Smooth muscle cell (in vitro differentiated cells): ENCODE results near the gene CAMK2G. TPM values are rescaled to one million over a fixed set of nuclear protein-coding genes. Genes with fewer than 3 reads are reported as not detected.
A peak's percentile ranks its signal among the peaks of the same experiment; 100 is the strongest.

Source experiments
- DNase-seq: peaks from one replicate; lab custom pipeline; 2025; ENCODE audit not compliant: unreplicated experiment; lab: John Stamatoyannopoulos, UW
- H2AFZ ChIP-seq: fragments of 200-600 bp; sonication (generic); 2 replicates; pipeline ENCODE4 v1.6.0; 2016; ENCODE audit warnings: antibody characterized with exemption, low read depth, mild to moderate bottlenecking
- H3F3A ChIP-seq: fragments of 200-600 bp; sonication (generic); 2 replicates; pipeline ENCODE4 v1.6.0; 2017; ENCODE audit warnings: antibody characterized with exemption, low read depth
- H3K27ac ChIP-seq: fragments of 200-600 bp; sonication (generic); 2 replicates; pipeline ENCODE4 v1.5.1; 2016; ENCODE audit warnings: low read depth, mild to moderate bottlenecking
- H3K27me3 ChIP-seq: fragments of 200-600 bp; sonication (generic); 2 replicates; pipeline ENCODE4 v1.6.1; 2016; ENCODE audit warnings: low read depth, mild to moderate bottlenecking
- H3K36me3 ChIP-seq: fragments of 200-600 bp; sonication (generic); 2 replicates; pipeline ENCODE4 v1.5.1; 2016; ENCODE audit warnings: low read depth
- H3K4me1 ChIP-seq: fragments of 200-600 bp; sonication (generic); 2 replicates; pipeline ENCODE4 v1.5.1; 2016; ENCODE audit warnings: low read depth
- H3K4me2 ChIP-seq: fragments of 200-600 bp; sonication (generic); 2 replicates; pipeline ENCODE4 v1.6.0; 2016; ENCODE audit warnings: mild to moderate bottlenecking
- H3K4me3 ChIP-seq: fragments of 200-600 bp; sonication (generic); 2 replicates; pipeline ENCODE4 v1.5.1; 2016; ENCODE audit warnings: mild to moderate bottlenecking
- H3K79me2 ChIP-seq: fragments of 200-600 bp; sonication (generic); 2 replicates; pipeline ENCODE4 v1.6.0; 2016; ENCODE audit warnings: low read depth, mild to moderate bottlenecking
- H3K9ac ChIP-seq: fragments of 200-600 bp; sonication (generic); 2 replicates; pipeline ENCODE4 v1.6.0; 2016; ENCODE audit warnings: low read depth
- H3K9me3 ChIP-seq: fragments of 200-600 bp; sonication (generic); replicated peaks from 2 replicates; pipeline ENCODE4 v1.5.1; 2016; ENCODE audit warnings: low read depth
- H4K20me1 ChIP-seq: fragments of 200-600 bp; sonication (generic); 2 replicates; pipeline ENCODE4 v1.6.0; 2016; ENCODE audit warnings: low read depth
- WGBS: methylation state at CpG from one replicate; pipeline ENCODE4 v1.1.7; 2016; ENCODE audit warnings: low lambda C conversion rate; 5-methylcytosine and 5-hydroxymethylcytosine counted together
- polyA plus RNA-seq: library from polyadenylated mRNA; unstranded; fragments of >200 nt; fragmentation: Nextera tagmentation; extraction: Ambion mirVana; gene quantifications from 2 replicates; pipeline ENCODE4 v1.2.1, GENCODE V29; 2016
- total RNA-seq: library from RNA; depleted of rRNA; stranded (reverse); fragments of >200 nt; gene quantifications from 2 replicates; pipeline ENCODE4 v1.2.3, GENCODE V29; 2014
- TF ChIP-seq, protein P1 (sequence below): fragments of 200-600 bp; sonication (generic); IDR thresholded peaks from 2 replicates; pipeline ENCODE4 v1.5.1; 2017; ENCODE audit warnings: borderline replicate concordance, mild to moderate bottlenecking, antibody characterized with exemption; ENCODE audit not compliant: insufficient read depth, poor library complexity, severe bottlenecking

The CAMK2G gene
- total and polyA plus RNA-seq, 2 experiments from 2014 or later = 2.2 to 10.8 TPM

GRCh38 chr10:73780301-73780700, 94.1 kb downstream of the CAMK2G start:
- H3K4me1 ChIP-seq = peaks cover 25% of the 10 kb centered on the region
- no peak overlapping the region for H3K9ac ChIP-seq
- H3K36me3 ChIP-seq = no peaks in the 10 kb centered on the region
- no peak overlapping the region for H2AFZ ChIP-seq
- TF ChIP-seq, protein P1, sequence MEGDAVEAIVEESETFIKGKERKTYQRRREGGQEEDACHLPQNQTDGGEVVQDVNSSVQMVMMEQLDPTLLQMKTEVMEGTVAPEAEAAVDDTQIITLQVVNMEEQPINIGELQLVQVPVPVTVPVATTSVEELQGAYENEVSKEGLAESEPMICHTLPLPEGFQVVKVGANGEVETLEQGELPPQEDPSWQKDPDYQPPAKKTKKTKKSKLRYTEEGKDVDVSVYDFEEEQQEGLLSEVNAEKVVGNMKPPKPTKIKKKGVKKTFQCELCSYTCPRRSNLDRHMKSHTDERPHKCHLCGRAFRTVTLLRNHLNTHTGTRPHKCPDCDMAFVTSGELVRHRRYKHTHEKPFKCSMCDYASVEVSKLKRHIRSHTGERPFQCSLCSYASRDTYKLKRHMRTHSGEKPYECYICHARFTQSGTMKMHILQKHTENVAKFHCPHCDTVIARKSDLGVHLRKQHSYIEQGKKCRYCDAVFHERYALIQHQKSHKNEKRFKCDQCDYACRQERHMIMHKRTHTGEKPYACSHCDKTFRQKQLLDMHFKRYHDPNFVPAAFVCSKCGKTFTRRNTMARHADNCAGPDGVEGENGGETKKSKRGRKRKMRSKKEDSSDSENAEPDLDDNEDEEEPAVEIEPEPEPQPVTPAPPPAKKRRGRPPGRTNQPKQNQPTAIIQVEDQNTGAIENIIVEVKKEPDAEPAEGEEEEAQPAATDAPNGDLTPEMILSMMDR = no peak
- no peaks in the 10 kb centered on the region for H3K9me3 ChIP-seq
- peak overlapping the region; percentile 12 for H3K27ac ChIP-seq
- peaks cover 40% of the 10 kb centered on the region for H4K20me1 ChIP-seq
- H3F3A ChIP-seq = peaks cover 30% of the 10 kb centered on the region
- H3K79me2 ChIP-seq = peaks cover 88% of the 10 kb centered on the region
- no peak for DNase-seq
- H3K4me3 ChIP-seq = no peak overlapping the region
- H3K4me2 ChIP-seq = peak overlapping the region; percentile 94
- 88% methylated on average over 5 of the region's 5 CpGs for WGBS
- H3K27me3 ChIP-seq = no peaks in the 10 kb centered on the region

DNA sequence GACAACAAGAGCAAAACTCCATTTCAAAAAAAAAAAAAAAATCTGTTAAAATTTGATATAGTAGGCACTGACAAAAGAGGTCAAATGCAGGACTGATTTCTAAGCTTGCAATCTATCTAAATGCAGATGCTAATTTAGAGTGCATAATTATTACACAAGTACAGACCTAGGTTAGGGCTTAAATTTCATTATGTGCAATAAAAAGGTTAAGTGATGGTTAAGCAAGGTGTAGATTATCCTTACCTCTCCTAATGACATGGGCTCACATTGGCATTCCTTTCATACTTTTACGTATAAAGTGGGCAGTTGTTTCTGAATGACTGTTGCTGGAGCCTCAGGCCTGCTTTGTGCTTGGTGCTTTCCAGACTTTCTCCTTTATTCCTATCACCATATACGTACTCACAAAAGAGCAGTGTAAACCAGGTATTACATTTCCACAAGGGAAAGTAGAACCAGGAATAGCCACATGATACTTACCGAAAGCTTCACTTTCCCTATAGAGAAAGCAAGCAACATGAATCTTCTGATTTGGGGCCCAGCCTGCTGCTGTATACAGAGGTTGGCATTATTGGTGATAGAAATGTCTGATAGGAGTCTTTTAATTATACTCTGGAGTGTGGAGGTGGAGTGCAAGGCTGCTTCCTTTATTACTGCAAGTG, 94.7 kb downstream of the CAMK2G start:
- H3K4me2 ChIP-seq = no peak overlapping the region
- peaks cover 33% of the 10 kb centered on the region for H3F3A ChIP-seq
- peaks cover 92% of the 10 kb centered on the region for H3K79me2 ChIP-seq
- H4K20me1 ChIP-seq = peaks cover 47% of the 10 kb centered on the region
- H2AFZ ChIP-seq = no peak overlapping the region
- 87% methylated on average over 3 of the region's 3 CpGs for WGBS
- H3K9ac ChIP-seq = no peak overlapping the region
- H3K9me3 ChIP-seq = no peaks in the 10 kb centered on the region
- no peaks in the 10 kb centered on the region for H3K27me3 ChIP-seq
- H3K4me1 ChIP-seq = peaks cover 31% of the 10 kb centered on the region
- no peak overlapping the region for H3K4me3 ChIP-seq
- H3K27ac ChIP-seq = peak overlapping the region; percentile 12
- TF ChIP-seq, protein P1 = no peak
- H3K36me3 ChIP-seq = no peaks in the 10 kb centered on the region
- DNase-seq = no peak

DNA sequence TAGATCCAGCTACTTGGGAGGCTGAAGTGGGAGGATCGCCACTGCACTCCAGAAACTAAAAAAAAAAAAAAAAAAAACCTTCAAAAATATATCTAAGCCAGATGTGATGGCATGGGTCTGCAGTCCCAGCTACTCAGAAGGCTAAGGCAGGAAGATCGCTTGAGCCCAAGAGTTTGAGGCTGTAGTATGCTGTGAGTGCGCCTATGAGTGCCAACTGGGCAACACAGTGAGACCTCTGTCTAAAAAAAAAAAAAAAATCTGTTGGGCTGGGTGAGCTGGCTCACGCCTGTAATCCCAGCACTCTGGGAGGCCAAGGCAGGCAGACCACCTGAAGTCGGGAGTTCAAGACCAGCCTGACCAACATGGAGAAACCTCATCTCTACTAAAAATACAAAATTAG, 95.3 kb downstream of the CAMK2G start:
- no peaks in the 10 kb centered on the region for H3K9me3 ChIP-seq
- H3K4me1 ChIP-seq = peaks cover 37% of the 10 kb centered on the region
- TF ChIP-seq, protein P1 = no peak
- no peaks in the 10 kb centered on the region for H3K36me3 ChIP-seq
- H3K79me2 ChIP-seq = peaks cover 92% of the 10 kb centered on the region
- H4K20me1 ChIP-seq = peaks cover 53% of the 10 kb centered on the region
- no peaks in the 10 kb centered on the region for H3K27me3 ChIP-seq
- H3K9ac ChIP-seq = no peak overlapping the region
- H3K4me3 ChIP-seq = no peak overlapping the region
- no peak overlapping the region for H3K27ac ChIP-seq
- peaks cover 34% of the 10 kb centered on the region for H3F3A ChIP-seq
- no peak for DNase-seq
- no peak overlapping the region for H2AFZ ChIP-seq
- no peak overlapping the region for H3K4me2 ChIP-seq
- WGBS = 100% methylated on average over 5 of the region's 5 CpGs

GRCh38 chr10:73774637-73775036, 99.7 kb downstream of the CAMK2G start:
- Histone ChIP-seq H3K9ac (peak overlapping the region; percentile 1), H3K4me2 (peak overlapping the region; percentile 98)

More at GRCh38 chr10:73774637-73775036, 99.7 kb downstream of the CAMK2G start:
- Histone ChIP-seq H3K79me2 (peaks cover 58% of the 10 kb centered on the region), H3K4me1 (peaks cover 33% of the 10 kb centered on the region), H3K36me3 (no peaks in the 10 kb centered on the region), H3F3A (peaks cover 40% of the 10 kb centered on the region), H4K20me1 (peaks cover 62% of the 10 kb centered on the region), H2AFZ (no peak overlapping the region), H3K9me3 (no peaks in the 10 kb centered on the region), H3K27me3 (no peaks in the 10 kb centered on the region), H3K27ac (peak overlapping the region; percentile 10), H3K4me3 (peak overlapping the region; percentile 98)
- 56% methylated on average over 5 of the region's 5 CpGs for WGBS
- TF ChIP-seq, protein P1 = no peak
- no peak for DNase-seq
